Stimulated activated CD8-positive, alpha-beta memory T cell treated with anti-CD3 and anti-CD28 coated beads, Interleukin-15, amount 100 ng/mL, for 48 hours (primary cell): ENCODE data around the gene VPS52.
"Not testable (repeated sequence)": the region's sequence is repeated elsewhere in the genome, so short reads cannot be mapped to it uniquely, and the experiment has no call there.

Experiments
- DNase-seq, 2 donors: peaks; one replicate each; pipeline ENCODE4 v3.0.0-alpha.2; 2020; ENCODE audit warnings: low read depth in 2 of 2

VPS52 gene

DNA sequence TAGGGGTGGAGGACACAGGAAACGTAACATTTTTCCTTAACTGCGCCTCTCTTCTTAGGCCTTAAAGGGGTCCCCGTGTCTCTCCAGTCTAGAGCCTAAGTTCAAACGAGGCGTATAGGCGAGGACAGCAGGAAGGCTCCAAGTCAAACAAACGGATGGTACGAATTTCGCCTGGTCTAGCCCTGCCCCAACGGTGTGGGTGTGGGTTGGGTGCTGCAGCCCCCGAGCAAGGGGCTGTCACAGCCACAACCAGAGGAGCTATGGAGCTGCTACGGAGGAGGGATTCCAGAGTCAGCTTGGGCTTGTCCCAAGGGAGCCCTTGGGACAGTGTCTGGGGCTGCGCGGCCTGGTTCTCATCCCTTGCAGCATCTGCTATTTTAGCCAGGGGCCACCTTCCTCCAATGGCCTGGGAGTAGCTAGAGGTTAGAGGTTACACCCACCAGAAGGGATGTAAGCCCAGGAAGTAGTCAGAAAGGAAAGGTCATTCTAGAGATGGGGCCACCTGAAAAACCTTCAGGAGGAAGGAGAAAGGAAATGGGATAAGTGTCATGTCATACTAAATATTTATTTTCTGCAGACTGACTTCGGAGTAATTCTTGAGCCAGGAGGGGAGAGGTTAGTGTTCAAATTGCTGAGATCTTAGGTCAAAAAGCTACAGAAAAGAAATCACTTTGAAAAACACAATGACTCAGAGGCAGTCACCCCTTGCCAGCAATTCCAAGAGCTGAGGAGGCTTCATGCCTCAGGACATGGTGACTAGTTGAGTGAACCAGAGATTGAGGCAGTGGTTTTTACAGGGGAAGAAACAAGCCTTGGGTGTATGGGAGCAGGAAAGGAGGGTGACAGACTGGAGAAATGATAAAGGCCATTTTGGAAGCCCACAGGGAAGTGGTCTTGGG lies 21.7 kb downstream of the VPS52 start:
- no peak for DNase-seq

DNA sequence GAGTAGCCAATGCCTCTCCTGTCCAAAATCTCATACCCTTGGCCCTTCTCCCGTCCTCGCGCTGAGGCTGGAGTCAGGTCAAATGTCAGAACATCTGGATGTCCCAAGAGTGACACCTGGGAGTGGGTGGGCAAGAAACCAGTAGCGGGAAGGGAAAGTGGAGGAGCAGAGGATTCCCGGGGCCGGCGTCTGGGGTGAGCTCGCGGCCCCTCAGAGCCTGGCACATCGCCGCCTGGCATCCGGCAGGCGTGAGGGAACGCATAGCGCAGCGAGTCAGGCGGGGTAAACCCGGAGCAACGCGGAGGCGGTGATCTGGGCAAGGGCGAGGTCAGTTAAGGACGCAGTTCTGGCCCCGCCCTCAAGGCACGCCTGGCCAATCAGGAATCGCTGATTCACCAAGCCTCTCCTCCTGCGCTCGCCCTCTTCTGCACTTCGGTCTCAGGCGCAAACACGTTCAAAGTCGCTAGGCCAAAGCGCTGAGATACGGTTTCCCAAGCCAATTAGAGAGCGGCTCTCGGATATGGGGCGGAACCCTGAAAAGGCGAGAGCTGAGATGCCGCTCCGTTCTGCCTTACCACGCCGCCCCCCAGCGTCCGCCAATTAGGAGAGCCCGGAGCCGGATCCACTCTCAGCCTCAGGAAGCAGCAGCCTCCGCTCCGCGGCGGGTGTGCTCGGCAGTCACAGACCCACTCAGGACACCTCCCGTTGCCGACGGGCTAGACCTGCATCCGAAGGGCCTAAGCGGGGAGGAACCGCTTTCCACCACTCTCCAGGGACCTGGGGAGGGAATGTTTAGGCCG lies 22.5 kb downstream of the VPS52 start:
- DNase-seq = peak; percentile 96 to 97

DNA sequence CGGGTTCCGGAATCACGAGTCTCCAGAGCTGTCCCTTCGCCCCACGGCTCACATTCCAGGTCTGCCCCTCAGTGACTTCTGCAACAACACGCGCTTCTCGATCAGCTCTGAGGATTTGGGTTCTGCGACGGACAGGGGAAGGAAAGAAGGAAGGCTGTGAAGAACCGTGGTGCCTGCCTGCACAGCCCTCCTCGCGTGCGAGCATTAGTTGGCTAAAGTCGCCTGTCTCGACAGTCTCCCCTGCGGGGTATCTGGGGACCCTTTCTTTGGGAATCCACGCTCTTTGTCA lies 23.1 kb downstream of the VPS52 start:
- peak in 1 of 2 donors; percentile 6 for DNase-seq

DNA sequence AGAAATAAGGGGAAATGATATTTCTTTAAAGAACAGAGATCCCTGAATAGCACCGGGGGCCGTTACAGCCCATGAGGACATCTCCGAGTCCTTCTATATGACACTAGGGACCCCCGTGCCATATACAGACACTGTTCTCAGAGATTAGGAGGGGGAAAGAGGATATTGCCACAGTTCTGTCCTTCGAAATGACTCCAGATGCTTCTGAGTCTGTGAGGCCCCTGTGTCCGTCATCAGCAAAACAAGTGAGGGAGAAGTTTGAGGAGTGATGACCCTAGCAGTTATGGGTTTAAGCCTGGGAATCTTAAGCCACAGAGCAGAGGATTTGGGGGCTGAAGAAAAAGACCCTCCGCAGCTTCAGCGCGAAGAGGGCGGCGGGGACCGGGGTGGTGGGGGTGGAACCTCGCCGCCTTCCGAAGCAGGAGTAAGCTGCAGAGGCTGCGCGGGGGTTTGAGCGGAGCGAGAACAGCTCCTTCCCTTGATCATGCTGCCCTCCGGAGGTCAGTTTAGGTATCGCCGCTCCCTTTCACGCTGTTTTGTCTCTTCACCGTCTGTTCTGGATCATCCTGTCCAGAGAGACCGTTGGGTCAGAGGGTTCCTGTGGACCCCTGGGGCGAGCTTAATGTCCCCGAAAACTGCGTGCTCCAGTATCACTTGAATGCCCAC lies 23.6 kb downstream of the VPS52 start:
- peak; percentile 74 to 80 for DNase-seq

DNA sequence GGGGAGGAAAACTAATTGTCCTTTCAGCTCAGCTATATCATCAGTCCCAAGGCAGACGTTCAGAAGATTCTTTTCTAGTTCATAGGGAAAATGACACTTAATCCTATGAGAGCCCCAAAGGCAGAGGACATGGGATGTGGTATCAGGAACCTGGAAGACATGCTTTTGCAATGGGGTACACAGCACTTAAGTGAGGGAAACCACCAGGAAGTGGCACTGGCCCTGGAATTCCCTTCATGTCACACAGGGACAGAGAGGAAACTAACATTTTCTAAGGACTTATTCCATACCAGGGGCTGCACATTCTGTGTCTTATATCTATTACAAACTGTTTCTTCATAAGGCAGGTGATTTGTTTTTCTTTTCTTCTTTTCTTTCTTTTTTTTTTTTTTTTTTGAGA lies 28.2 kb downstream of the VPS52 start:
- no peak for DNase-seq

DNA sequence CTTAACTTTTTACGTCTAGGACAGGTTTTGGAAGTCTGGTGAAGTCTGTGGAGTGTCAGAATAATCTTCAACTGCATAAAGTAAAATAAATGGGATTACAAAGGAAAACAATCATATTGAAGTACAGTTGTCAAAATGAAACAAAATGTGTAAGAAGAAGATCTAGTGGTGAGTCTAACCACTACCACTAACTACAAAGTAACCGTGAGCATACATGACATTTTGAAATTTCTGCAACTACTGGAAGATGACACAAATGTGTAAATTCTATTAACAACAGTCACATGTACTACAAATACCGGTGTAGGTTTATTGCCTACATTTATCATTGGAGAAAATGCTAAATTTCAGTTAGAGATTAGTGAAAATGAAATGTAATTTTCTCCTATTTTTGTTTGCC lies 29.7 kb downstream of the VPS52 start:
- DNase-seq = no peak

DNA sequence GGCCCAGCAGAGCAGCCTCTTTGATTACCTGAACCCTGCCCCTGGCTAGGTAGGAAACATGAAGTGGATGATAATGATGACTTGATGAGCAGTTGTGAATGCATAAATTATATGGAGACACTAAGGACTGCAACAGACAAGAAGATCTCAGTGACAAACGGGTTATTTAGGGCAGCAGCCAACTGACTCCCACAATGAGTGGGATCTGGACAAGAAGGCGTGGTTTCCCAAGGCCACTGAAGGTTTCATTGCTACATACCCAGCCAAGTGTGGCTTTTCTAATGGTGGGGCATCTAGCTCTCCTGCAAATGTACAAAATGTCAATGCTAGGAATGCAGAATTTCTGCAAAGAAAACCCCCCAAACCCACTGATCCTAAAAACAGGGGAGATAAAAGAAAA lies 33.9 kb downstream of the VPS52 start:
- no peak for DNase-seq

DNA sequence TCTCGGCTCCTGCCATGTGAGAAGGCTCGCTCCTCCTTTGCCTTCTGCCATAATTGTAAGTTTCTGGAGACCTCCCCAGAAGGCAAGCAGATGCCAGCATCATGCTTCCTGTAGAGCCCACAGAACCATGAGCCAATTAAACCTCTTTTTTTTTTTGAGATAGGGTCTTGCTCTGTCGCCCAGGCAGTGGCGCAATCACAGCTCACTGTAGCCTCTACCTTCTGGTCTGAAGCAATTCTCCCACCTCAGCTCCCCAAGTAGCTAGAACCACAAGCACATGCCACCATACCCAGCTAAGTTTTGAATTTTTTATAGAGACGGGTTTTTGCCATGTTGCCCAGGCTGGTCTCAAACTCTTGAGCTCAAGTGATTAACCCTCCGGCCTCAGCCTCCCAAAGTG lies 34.8 kb downstream of the VPS52 start:
- no peak for DNase-seq

DNA sequence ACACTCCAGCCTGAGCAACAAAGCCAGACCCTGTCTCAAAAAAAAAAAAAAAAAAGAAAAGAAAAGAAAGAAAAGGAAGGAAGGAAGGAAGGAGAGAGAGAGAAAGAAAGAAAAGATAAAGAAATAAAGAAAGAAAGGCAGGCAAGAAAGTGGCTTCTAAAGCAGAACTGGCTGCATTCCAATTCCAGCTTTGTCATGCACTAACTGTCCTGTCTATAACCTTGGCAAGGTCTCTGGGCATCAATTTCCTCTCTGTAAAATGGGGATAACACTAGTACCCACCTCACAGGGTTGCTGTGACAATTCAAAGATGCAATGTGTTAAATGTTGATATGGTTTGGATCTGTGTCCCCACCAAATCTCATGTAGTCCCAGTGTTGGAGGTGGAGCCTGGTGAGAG lies 35.3 kb downstream of the VPS52 start:
- no peak for DNase-seq

DNA sequence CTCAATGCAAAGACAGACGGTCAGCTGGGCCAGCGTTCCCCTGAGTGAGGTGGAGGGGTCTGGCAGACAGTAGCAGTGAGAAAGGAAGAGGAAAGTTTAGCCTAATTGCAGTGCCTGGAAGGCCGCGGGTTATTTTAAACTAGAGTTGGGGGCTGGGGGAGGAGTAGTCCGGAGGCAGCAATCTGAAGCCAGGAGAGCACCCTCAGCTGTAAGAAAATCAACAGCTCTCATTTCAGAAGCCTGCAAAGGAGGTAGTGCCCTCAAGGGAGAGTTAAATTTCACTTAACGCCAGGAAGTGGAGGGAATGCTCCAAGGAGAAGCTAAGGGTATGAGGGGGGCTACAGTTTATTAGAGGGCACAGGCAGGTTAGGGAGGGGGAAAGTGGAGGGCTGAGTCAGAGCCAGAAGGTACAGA lies 36.4 kb downstream of the VPS52 start:
- DNase-seq = no peak

DNA sequence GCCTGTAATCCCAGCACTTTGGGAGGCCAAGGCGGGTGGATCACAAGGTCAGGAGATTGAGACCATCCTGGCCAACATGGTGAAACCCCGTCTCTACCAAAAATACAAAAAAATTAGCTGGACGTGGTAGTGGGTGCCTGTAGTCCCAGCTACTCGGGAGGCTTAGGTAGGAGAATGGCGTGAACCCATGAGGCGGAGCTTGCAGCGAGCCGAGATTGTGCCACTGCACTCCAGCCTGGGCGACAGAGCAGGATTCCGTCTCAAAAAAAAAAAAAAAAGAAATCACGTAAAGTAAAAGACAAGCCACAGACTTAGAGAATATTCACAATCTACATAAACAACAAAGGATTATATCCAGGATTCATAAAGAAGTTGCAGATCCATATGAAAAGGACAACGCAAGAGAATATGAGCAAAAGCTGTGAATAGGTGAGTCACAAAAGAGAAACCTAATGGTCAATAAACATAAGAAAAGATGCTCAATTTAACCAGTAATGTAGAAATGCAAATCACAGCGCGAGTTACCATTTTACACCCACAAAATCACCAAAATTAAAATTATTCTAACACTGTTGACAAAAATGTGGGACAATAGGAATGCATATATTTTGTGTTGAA lies 45.1 kb downstream of the VPS52 start:
- DNase-seq = not testable (repeated sequence)

- no peak for DNase-seq
Measured at GRCh38 chr6:33217681-33218080, 54.0 kb downstream of the VPS52 start.

DNA sequence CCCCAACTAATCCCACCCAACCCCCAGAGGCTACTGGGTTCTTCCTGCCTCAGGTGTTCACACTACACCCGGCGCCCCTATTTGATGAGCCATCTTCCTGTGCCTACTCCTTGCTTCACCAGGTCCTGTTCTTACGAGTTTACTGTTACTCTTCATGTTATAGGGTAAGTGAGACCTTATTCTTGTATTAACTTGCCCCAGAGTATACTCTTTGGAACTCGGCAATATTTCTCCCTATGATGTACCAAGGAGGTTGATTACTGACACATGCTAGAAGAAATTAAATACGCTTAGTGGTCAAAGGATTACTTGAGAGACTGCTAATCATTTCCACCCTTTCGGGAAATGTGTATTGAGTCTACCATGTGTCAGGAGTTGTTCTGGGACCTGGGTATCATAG lies 54.4 kb downstream of the VPS52 start:
- no peak for DNase-seq

DNA sequence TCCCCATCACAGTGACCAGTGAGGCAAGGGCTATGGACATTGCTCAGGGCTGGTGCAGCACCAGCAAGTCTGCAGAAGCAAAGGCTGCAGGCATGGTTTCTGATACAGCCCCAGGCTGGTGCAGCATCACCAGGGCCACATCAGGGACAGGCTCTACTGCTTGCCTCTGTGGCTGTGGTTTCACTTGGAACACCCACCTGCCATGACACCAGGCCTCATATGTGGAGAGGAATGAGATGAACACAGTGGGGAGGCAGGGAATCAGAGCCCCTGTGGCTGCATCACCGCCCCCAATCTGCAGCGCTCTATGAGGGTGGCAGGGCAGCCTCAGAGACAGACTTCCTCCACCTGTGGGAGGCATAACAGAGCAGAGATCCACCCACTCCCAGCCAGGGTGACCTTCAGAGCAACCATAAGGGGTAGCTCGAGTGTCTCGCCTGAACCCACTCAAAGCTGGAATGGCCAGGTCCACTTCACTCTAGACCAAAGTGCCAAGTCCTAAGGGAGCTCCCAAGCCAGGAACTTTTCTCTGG lies 55.5 kb downstream of the VPS52 start:
- no peak for DNase-seq

GRCh38 chr6:33215271-33216116 lies 56.2 kb downstream of the VPS52 start:
- no peak for DNase-seq

DNA sequence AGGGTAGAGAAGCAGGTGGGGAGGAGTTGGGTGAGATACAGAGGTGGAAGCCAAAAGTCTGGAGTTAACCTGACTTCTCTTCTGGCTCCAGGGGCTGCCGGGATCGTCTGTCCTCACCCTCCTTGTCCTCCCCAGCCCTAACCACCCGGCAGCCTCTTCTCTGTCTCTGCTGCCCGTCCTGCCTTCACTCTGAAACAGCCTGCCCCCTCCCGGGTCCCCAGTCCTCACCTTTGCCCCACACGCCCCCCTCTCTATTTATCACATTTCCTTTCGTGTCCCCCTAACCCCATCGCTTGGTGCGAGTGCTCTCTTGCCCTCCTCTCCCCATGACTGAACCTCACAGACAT lies 57.7 kb downstream of the VPS52 start:
- no peak for DNase-seq

DNA sequence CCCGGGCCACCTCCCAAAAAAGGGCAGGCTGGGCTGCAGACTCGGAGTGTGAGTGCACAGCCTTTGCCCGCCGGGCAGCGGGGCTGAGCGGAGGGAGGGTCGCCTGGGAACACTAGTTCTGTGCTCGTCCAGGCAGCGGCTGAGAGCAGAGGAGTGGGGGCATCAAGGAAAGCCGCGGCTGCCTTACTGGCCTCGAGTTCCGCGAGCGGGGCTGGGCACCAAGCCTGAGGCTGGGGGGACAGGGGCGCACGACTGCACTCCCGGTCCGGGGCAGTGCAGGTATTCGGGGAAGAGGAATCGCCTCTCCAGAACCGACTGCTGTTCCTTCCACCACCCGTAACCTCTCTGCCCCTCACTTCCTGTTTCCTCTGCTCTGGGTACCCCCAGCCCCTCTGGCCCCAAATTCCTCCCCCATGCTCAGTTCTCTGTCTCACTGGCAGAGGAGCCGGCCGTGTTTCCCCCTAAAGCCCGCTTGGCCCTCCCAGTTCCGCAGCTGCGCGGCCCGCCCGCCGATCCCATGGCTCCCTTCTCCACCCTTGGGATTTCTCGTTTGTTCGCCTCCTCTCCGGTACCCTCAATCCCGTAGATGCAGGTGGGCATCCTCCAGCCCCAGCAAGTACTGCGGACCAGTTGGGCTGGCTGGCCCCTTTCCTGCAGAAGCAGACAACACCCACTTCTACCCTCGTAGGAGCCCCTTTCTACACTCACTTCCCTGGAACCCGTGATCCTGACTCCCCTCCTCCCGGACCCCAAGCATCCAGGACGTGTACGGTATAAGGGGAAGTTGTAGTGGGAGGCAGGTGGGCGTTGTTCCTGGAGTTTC lies 58.3 kb downstream of the VPS52 start:
- DNase-seq = no peak

- no peak for DNase-seq
Measured at GRCh38 chr6:33212857-33213165, 58.9 kb downstream of the VPS52 start.

- no peak for DNase-seq
Measured at GRCh38 chr6:33211666-33212422, 59.8 kb downstream of the VPS52 start.

GRCh38 chr6:33211136-33211535 lies 60.5 kb downstream of the VPS52 start:
- DNase-seq = no peak
